HG02938 (cell line): ENCODE measurements around the gene ADGB.

Experiments used
- ATAC-seq: cut with Tn5 transposase; IDR thresholded peaks from one replicate; pipeline ENCODE4 v1.9.1; 2021; ENCODE audit warnings: mild to moderate bottlenecking, moderate library complexity; ENCODE audit not compliant: unreplicated experiment

The ADGB gene

GRCh38 chr6:146859795-146860495 lies 261.2 kb downstream of the ADGB start:
- ATAC-seq: no peak

GRCh38 chr6:146860583-146860982 lies 261.8 kb downstream of the ADGB start:
- no peak for ATAC-seq

- no peak for ATAC-seq
Measured at GRCh38 chr6:146861029-146861563, 262.3 kb downstream of the ADGB start.

GRCh38 chr6:146861716-146862115 lies 262.9 kb downstream of the ADGB start:
- no peak for ATAC-seq

- no peak for ATAC-seq
Measured at GRCh38 chr6:146862508-146862919, 263.7 kb downstream of the ADGB start.

GRCh38 chr6:146864300-146864699 lies 265.5 kb downstream of the ADGB start:
- ATAC-seq: no peak

- no peak for ATAC-seq
Measured at GRCh38 chr6:146864885-146865284, 266.1 kb downstream of the ADGB start.
